Chondrocyte (in vitro differentiated cells): ENCODE results near the gene TANC1. TPM values are rescaled to one million over a fixed set of nuclear protein-coding genes. Genes with fewer than 3 reads are reported as not detected.

Experiments used
- DNase-seq: peaks from one replicate; pipeline ENCODE4 v3.0.0; 2021; ENCODE audit warnings: mixed read lengths, low spot score
- H3K27ac Mint-ChIP-seq: one replicate; pipeline ENCODE4 v1.8.0; 2021; ENCODE audit warnings: mild to moderate bottlenecking, moderate library complexity, mixed read lengths; ENCODE audit not compliant: unreplicated experiment
- H3K27me3 Mint-ChIP-seq: 2 replicates; pipeline ENCODE4 v1.8.0; 2021; ENCODE audit warnings: low read depth, mixed read lengths
- H3K36me3 Mint-ChIP-seq: 2 replicates; pipeline ENCODE4 v1.8.0; 2021; ENCODE audit warnings: low read depth, mixed read lengths
- H3K4me1 Mint-ChIP-seq: 2 replicates; pipeline ENCODE4 v1.8.0; 2021; ENCODE audit warnings: low read depth, mild to moderate bottlenecking, mixed read lengths
- H3K4me3 Mint-ChIP-seq: one replicate; pipeline ENCODE4 v1.8.0; 2021; ENCODE audit warnings: mild to moderate bottlenecking, moderate library complexity, mixed read lengths; ENCODE audit not compliant: unreplicated experiment
- H3K9me3 Mint-ChIP-seq: 2 replicates; pipeline ENCODE4 v1.8.0; 2021; ENCODE audit warnings: low read depth, mixed read lengths
- total RNA-seq: library from RNA; stranded (reverse); gene quantifications from 3 replicates; pipeline ENCODE4 v1.2.1, GENCODE V29; 2021
- TF ChIP-seq, protein P1 (sequence below): fragments of 200-600 bp; sonication (generic); IDR thresholded peaks from 2 replicates; pipeline ENCODE4 v1.5.0; 2021; ENCODE audit warnings: antibody characterized with exemption, mild to moderate bottlenecking, moderate library complexity

TANC1 gene
- total RNA-seq, 1 donor from 2014 or later, result 29.5 TPM

DNA sequence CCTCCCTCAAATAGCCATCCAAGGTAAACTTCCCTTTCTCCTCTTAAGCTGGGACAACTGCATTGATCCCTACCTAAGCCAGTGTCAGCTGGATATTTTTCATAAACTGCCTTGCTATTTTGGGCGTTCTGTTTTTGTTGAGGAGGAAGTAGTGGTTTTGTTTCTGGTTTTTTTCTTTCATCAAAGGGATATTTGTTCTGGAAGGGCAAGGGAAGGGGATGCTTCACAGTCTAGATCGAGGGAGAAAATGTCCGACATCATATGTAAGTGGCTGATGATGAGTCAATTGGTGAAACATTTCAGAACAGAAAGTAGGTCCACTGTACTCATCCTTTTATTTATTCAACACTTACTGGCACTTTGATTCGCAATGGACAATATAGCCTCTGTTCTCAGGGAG, 31.0 kb downstream of the TANC1 start:
- Mint-ChIP-seq H3K4me3 (peak overlapping the region; percentile 13), H3K27me3 (no peaks in the 10 kb centered on the region), H3K27ac (no peak overlapping the region), H3K36me3 (no peaks in the 10 kb centered on the region), H3K9me3 (no peaks in the 10 kb centered on the region), H3K4me1 (peaks cover 40% of the 10 kb centered on the region)
- TF ChIP-seq, protein P1, sequence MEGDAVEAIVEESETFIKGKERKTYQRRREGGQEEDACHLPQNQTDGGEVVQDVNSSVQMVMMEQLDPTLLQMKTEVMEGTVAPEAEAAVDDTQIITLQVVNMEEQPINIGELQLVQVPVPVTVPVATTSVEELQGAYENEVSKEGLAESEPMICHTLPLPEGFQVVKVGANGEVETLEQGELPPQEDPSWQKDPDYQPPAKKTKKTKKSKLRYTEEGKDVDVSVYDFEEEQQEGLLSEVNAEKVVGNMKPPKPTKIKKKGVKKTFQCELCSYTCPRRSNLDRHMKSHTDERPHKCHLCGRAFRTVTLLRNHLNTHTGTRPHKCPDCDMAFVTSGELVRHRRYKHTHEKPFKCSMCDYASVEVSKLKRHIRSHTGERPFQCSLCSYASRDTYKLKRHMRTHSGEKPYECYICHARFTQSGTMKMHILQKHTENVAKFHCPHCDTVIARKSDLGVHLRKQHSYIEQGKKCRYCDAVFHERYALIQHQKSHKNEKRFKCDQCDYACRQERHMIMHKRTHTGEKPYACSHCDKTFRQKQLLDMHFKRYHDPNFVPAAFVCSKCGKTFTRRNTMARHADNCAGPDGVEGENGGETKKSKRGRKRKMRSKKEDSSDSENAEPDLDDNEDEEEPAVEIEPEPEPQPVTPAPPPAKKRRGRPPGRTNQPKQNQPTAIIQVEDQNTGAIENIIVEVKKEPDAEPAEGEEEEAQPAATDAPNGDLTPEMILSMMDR, result no peak
- DNase-seq, result no peak

DNA sequence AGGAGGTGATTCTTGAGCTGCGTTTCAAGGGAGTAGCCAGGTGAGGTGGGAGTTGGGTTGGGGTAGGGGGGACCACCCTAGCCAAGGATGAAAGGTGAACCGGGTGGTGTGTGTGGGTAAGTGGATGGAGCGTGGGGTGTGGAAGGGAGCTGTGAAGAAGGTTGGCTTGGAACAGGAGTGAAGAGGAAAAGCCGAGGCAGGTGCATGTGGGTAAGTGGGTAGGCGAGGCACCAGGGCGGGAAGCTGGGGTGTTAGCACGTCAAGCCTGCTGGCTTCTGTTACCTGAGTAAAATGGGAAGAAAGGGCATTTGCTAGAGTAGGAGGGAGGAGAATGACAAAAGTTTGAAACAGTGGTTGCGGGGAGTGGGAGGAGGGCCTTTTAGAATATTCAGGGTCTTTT, 31.6 kb downstream of the TANC1 start:
- Mint-ChIP-seq H3K9me3 (no peaks in the 10 kb centered on the region), H3K36me3 (peaks cover 2% of the 10 kb centered on the region), H3K4me1 (peaks cover 36% of the 10 kb centered on the region), H3K4me3 (no peak overlapping the region), H3K27me3 (no peaks in the 10 kb centered on the region), H3K27ac (no peak overlapping the region)
- DNase-seq, result no peak
- TF ChIP-seq, protein P1, result no peak

DNA sequence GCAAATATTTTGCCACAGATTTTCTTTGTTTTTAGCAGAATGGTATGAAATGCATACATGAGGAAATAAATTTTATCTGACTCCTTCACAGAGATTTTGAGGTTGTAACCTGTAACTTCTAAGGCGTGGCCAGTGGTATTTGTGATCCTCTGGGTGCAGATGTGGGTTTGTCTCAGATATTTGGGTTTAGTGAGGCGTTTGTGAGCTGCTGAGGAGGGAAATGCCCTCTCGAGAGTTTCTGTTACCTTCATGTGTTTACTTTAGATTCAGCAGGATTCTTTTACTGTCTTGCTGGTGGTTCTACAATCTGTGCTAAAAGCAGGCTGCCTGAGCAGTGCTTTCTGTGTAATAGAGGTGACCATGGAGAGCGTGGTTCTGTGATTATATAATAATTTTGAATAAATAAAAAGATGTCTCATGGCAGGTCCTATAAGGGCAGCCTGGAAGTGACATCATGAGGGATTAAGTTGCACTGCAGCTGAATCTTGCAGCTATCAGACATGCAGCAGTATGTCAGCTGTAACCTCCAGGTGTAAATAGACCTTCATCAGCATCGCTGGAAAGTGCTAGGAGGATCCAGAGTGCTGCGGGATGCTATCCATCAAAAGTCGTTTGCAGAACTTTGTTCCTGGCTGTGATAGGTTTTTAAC, 34.1 kb downstream of the TANC1 start:
- peaks cover 5% of the 10 kb centered on the region for H3K36me3 Mint-ChIP-seq
- TF ChIP-seq, protein P1, result no peak
- no peak overlapping the region for H3K4me3 Mint-ChIP-seq
- peaks cover 13% of the 10 kb centered on the region for H3K4me1 Mint-ChIP-seq
- no peaks in the 10 kb centered on the region for H3K9me3 Mint-ChIP-seq
- no peak for DNase-seq
- no peaks in the 10 kb centered on the region for H3K27me3 Mint-ChIP-seq
- H3K27ac Mint-ChIP-seq, result peak overlapping the region; percentile 4

DNA sequence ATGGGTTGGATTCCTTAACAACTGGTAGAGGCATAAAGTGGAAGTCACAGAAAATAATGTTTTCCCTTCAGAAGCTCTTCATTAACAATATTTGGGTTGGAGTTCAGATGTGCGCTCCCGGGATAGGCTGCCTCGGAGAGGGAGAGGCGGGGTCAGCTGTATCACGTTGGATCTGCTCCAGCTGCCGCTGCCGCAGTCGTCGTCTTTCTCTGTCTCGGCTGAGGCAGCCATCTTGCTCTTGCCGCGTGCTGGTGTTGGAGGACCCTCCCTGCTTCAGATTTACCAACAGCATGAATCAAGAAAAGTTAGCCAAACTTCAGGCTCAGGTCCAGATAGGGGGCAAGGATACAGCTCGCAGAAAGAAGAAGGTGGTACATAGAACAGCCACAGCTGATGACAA, 35.1 kb downstream of the TANC1 start:
- Mint-ChIP-seq H3K27me3 (no peaks in the 10 kb centered on the region), H3K36me3 (peaks cover 6% of the 10 kb centered on the region), H3K4me3 (no peak overlapping the region), H3K9me3 (no peaks in the 10 kb centered on the region), H3K27ac (no peak overlapping the region), H3K4me1 (peaks cover 11% of the 10 kb centered on the region)
- TF ChIP-seq, protein P1, result no peak
- DNase-seq, result no peak

DNA sequence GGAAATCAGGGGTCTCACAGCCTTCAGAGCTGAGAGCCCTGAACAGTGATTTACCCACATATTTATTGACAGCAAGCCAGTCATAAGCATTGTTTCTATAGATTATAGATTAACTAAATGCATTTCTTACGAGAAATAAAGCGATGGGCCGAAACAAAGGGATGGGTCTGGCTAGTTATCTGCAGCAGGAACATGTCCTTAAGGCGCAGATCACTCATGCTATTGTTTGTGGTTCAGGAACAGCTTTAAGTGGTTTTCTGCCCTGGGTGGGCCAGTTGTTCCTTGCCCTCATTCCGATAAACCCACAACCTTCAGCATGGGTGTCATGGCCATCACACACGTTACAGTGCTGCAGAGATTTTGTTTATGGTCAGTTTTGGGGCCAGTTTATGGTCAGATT, 36.4 kb downstream of the TANC1 start:
- TF ChIP-seq, protein P1, result no peak
- peaks cover 6% of the 10 kb centered on the region for H3K36me3 Mint-ChIP-seq
- no peak for DNase-seq
- no peak overlapping the region for H3K4me3 Mint-ChIP-seq
- H3K9me3 Mint-ChIP-seq, result peaks cover 3% of the 10 kb centered on the region
- H3K27ac Mint-ChIP-seq, result no peak overlapping the region
- H3K4me1 Mint-ChIP-seq, result peaks cover 18% of the 10 kb centered on the region
- no peaks in the 10 kb centered on the region for H3K27me3 Mint-ChIP-seq
